GM12872 (cell line): ENCODE results near the gene RBM34.

Experiments used
- TF ChIP-seq, protein P1 (sequence below): IDR thresholded peaks from 3 replicates; pipeline ENCODE4 v1.5.1; 2011; ENCODE audit warnings: low read depth, mild to moderate bottlenecking, low read length, moderate library complexity; ENCODE audit not compliant: insufficient read depth

Gene RBM34

DNA sequence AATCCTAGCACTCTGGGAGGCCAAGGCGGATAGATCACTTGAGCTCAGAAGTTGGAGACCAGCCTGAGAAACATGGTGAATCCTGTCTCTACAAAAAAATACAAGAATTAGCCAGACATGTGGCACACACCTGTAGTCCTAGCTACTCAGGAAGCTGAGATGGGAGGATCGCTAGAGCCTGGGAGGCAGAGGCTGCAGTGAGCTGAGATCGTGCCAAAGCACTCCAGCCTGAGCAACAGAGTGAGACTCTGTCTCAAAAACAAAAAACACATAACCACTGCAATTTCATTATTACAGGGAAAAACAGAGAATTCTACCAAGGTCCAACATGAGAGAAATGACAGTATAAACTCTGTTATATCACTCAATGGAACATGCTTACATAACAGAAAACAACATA, 28.0 kb downstream of the RBM34 start:
- TF ChIP-seq, protein P1, sequence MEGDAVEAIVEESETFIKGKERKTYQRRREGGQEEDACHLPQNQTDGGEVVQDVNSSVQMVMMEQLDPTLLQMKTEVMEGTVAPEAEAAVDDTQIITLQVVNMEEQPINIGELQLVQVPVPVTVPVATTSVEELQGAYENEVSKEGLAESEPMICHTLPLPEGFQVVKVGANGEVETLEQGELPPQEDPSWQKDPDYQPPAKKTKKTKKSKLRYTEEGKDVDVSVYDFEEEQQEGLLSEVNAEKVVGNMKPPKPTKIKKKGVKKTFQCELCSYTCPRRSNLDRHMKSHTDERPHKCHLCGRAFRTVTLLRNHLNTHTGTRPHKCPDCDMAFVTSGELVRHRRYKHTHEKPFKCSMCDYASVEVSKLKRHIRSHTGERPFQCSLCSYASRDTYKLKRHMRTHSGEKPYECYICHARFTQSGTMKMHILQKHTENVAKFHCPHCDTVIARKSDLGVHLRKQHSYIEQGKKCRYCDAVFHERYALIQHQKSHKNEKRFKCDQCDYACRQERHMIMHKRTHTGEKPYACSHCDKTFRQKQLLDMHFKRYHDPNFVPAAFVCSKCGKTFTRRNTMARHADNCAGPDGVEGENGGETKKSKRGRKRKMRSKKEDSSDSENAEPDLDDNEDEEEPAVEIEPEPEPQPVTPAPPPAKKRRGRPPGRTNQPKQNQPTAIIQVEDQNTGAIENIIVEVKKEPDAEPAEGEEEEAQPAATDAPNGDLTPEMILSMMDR: no peak

DNA sequence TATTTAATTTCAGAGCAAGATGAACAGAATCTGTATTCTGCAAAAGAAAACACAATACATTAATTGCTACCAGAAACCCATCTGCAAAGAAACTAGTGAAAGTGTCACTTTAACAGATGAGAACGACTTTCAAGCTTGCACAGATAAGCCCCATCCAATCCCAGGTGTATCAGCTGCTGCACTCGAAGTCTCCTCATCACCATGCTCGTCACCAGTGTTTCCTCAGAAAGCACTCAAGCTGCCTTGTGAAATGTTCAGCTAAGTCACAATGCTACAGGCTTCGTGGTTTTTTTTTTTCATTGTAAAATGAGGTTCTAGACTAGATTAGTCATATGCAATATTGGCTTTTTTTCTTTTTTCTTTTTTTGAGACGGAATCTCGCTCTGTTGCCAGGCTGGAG, 29.1 kb downstream of the RBM34 start:
- TF ChIP-seq, protein P1: no peak

DNA sequence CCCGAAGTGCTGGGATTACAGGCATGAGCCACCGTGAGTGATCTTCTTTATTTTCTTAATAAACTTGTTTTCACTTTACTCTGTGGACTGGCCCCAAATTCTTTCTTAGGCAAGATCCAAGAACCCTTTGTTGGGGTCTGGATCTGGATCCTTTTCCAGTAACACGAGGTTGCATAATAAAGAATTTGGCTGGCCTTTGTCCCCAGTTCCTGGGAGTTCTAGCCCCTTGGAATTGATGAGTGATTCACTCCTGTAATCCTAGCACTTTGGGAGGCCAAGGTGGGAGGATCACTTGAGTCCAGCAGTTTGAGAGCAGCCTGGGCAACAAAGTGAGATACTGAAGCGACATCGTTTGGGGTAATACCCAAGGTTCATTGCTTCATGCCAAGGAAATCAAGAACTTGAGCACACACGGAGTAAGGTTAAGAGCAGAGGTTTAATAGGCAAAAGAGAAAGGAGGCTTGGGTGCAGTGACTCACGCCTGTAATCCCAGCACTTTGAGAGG, 30.2 kb downstream of the RBM34 start:
- TF ChIP-seq, protein P1: no peak

DNA sequence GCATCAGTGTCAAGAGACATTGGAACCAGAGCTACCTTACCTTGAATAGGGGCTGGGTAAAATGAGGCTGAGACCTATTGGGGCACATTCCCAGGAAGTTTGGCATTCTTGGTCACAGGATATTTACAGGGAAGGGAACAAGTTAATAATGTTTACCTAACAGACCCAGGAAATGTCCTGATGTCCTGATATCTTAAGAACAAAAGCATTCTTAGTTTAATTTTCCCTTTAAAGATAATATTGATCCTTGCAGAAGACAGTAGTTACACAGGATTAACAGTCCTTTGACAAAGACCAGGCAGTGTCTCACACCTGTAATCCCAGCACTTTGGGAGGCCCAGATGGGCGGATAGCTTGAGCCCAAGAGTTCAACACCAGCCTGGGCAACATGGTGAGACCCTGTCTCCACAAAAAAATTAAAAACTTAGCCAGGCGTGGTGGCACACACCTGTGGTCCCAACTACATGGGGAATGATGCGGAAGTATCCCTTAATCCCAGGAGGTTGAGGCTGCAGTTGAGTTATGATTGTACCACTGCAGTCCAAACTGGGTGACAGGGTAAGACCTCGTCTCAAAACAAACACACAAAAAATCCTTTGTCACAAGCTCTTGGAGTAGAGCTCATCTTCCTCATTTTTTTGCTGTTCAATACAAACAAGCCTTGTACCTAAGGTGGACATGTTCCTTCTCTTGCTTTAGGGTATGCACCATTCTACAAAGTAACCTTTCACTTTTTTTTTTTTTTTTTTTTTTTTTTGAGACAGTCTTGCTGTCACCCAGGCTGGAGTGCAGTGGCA, 31.1 kb downstream of the RBM34 start:
- TF ChIP-seq, protein P1: no peak

DNA sequence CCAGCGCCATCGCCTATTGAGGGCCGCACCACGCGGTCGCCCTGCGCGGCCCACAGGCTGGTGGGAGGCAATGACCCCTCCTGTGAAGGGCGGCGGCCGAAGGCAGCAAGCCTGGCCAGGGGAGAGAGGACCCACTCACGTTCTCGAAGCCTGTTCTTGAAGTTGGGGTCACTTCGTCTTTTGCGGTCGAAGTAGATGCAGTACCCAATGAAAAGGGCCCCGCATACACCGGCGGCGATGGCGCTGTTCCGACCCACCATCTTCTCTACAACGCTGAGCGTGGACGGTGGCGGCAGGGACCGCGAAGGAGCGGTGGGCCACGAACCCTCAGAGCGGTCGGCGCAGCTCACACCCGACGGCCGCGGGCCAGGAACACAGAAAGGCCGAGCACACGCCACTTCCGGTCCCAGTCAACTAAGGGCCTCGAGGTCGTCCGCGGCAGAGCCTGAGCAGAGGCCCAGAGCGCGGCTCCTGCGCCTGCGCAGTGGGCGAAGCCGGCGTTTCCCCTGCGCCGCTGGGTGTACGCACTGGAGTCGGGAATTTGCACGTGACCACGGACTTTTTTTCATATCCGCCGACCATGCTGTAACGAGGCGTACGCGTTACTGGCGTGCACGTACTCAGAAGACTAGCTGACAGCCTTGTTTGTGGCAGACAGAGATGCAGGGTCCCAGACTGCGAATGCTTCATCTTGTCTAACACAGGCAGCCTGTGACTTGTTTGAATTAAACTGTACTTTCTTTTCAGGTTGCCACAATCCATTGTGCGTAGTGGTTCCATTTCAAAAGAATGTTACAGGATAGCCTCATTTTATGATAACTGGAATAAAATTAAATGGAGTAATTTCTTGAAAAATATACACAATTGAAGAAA, 32.4 kb downstream of the RBM34 start, which contains the start of gene TOMM20:
Gene TOMM20 (minus strand): TSS at position 382 of the 873 bp plus-strand sequence. CDS start 122 bp downstream, at position 260.
- TF ChIP-seq, protein P1: no peak

DNA sequence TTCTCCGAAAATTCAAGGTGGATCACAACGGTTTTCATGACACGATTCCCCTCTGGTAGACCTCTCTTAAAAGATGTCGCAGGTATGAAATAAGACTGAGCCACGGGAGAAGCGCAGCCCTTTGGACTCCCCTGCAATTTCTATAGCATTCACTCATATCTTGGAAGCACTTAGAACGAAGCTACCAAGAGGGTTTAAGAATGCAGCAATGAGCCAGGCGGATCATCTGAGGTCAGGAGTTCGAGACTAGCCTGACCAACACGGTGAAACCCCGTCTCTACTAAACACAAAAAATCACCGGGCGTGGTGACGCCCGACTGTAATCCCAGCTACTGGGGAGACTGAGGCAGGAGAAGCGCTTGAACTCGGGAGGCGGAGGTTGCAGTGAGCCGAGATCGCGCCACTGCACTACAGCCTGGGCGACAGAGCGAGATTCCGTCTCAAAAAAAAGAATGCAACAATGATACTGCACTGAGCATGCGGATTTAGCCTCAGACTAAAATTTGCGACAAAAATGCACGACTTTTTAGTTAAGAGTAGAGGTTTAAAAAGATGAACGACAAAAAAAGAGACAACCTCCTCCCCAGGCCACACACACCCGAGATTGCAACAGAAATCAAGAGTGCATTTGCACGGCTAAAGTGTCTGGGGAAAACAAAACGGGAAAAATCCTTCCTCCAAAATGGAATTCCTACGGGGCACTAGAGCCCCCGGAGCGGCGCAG, 33.2 kb downstream of the RBM34 start:
- TF ChIP-seq, protein P1: no peak

DNA sequence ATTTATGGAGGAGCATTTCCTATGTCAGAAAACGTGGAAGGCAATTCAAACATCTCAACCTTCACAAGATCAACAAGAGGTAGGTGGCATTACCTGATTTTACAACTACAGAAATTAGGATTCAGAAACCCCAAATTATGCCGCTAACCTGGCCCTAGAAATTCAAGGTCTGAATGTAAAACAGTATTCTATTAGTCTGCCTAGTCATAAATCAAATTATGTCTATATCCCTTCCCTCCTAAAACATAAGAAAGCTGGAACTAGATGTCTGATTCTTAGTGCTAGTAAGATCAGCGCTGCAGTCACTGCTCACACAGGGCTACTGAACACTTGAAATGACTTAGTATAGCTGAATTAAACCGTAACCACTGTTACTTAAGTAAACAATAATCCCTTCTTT, 33.8 kb downstream of the RBM34 start:
- TF ChIP-seq, protein P1: no peak
